GM21515 (cell line): ENCODE results near the gene NOX4.
"Not testable (repeated sequence)": the region's sequence is repeated elsewhere in the genome, so short reads cannot be mapped to it uniquely, and the experiment has no call there.

Source experiments
- ATAC-seq: cut with Tn5 transposase; IDR thresholded peaks from one replicate; pipeline ENCODE4 v1.9.1; 2021; ENCODE audit not compliant: unreplicated experiment

Gene NOX4

GRCh38 chr11:89387501-89387900 is 103.7 kb downstream of the NOX4 start:
- ATAC-seq: not testable (repeated sequence)

GRCh38 chr11:89382986-89383385 is 108.2 kb downstream of the NOX4 start:
- ATAC-seq: not testable (repeated sequence)

- ATAC-seq: no peak
These were observed 110.1 kb downstream of the NOX4 start for GRCh38 chr11:89381094-89381493.

- ATAC-seq: not testable (repeated sequence)
These were observed 111.0 kb downstream of the NOX4 start for GRCh38 chr11:89379976-89380771.

GRCh38 chr11:89378986-89379385 is 112.2 kb downstream of the NOX4 start:
- ATAC-seq: not testable (repeated sequence)

GRCh38 chr11:89369356-89369755 is 121.8 kb downstream of the NOX4 start:
- ATAC-seq: not testable (repeated sequence)

GRCh38 chr11:89364856-89365255 is 126.3 kb downstream of the NOX4 start:
- ATAC-seq: not testable (repeated sequence)

GRCh38 chr11:89361734-89362133 is 129.4 kb downstream of the NOX4 start:
- ATAC-seq: no peak

GRCh38 chr11:89359208-89359607 is 132.0 kb downstream of the NOX4 start:
- ATAC-seq: not testable (repeated sequence)

- no peak for ATAC-seq
These were observed 132.4 kb downstream of the NOX4 start for GRCh38 chr11:89358761-89359160.

- ATAC-seq: no peak
These were observed 135.5 kb downstream of the NOX4 start for GRCh38 chr11:89355646-89356045.

- ATAC-seq: not testable (repeated sequence)
These were observed 136.7 kb downstream of the NOX4 start for GRCh38 chr11:89354513-89354912.

GRCh38 chr11:89347071-89347470 is 144.1 kb downstream of the NOX4 start:
- ATAC-seq: no peak

GRCh38 chr11:89346601-89347000 is 144.6 kb downstream of the NOX4 start:
- ATAC-seq: no peak

GRCh38 chr11:89342880-89343572 is 148.1 kb downstream of the NOX4 start:
- ATAC-seq: not testable (repeated sequence)

- ATAC-seq: not testable (repeated sequence)
These were observed 150.7 kb downstream of the NOX4 start for GRCh38 chr11:89340450-89340849.

- not testable (repeated sequence) for ATAC-seq
These were observed 153.1 kb downstream of the NOX4 start for GRCh38 chr11:89338073-89338472.

GRCh38 chr11:89337100-89337650 is 154.0 kb downstream of the NOX4 start:
- ATAC-seq: not testable (repeated sequence)

- not testable (repeated sequence) for ATAC-seq
These were observed 157.5 kb downstream of the NOX4 start for GRCh38 chr11:89333704-89334103.

- ATAC-seq: not testable (repeated sequence)
These were observed 159.2 kb downstream of the NOX4 start for GRCh38 chr11:89331940-89332339.

GRCh38 chr11:89327885-89328284 is 163.3 kb downstream of the NOX4 start:
- ATAC-seq: no peak

GRCh38 chr11:89321401-89321800 is 169.8 kb downstream of the NOX4 start:
- no peak for ATAC-seq
